ENCODE measurements around the gene ZNF750.

ZNF750 gene

DNA sequence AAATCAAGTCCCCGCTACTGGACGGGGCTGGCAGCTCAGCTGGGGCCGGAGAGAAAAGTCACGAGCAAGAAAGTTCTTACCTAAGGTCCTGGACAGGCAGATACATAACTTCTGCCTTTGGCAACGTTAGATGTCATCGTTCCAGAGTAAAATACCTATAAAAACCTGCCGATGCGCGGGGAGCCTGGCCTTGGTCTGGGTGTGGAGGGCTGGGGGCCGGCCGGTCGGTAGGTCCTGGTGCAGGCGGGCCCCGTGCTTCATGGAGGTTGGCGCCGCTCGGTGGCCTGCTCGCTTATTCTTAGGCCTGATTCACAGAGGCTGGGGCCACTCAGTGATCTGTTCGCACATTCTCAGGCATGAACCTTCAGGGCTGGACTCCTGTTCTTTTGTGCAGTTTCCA, 33.7 kb upstream of the ZNF750 start:
- in situ Hi-C loops (cut with HindIII; ENCODE audit: low sequenced_read_pairs): no loop called here

DNA sequence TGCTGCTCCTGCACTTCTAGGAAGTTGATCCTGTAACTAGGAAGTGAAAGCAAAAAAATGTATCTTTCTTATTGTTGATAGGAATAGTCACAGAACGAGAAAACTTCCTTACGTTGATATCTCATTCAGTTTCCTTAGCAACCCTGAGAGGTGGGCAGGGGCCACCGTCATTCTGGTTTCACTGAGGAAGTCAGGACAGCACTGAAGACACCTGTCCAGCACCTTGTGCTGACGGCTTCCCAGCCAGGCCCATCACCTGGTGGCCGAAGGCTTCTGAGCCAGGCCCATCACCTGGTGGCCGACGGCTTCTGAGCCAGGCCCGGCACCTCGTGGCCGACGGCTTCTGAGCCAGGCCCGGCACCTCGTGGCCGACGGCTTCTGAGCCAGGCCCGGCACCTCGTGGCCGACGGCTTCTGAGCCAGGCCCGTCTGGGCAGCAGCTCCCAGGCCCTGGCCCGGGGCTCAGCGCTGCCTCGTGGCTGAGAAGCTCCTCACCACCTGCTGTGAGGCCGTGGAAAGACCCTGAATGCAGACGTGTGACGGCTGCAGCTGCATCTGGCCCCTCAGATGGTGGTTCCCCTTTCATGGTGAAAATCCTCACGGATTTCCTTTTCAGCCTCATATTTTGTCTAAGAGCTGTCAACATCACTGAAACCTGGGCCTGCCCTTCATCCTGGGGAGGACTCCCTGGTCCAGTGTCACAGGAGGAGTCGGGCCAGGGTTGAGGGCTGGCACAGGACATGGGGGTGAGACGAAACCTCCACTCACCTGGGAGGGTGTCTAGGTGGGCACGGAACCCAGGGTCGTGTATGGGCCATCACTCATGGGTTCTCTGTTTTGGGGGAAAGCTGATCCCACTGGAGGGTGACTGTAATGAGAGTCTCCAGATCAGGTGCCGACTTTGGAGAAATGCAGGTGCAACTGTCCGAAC, 33.0 kb upstream of the ZNF750 start:
- in situ Hi-C loops (cut with HindIII; ENCODE audit: low sequenced_read_pairs): no loop called here

DNA sequence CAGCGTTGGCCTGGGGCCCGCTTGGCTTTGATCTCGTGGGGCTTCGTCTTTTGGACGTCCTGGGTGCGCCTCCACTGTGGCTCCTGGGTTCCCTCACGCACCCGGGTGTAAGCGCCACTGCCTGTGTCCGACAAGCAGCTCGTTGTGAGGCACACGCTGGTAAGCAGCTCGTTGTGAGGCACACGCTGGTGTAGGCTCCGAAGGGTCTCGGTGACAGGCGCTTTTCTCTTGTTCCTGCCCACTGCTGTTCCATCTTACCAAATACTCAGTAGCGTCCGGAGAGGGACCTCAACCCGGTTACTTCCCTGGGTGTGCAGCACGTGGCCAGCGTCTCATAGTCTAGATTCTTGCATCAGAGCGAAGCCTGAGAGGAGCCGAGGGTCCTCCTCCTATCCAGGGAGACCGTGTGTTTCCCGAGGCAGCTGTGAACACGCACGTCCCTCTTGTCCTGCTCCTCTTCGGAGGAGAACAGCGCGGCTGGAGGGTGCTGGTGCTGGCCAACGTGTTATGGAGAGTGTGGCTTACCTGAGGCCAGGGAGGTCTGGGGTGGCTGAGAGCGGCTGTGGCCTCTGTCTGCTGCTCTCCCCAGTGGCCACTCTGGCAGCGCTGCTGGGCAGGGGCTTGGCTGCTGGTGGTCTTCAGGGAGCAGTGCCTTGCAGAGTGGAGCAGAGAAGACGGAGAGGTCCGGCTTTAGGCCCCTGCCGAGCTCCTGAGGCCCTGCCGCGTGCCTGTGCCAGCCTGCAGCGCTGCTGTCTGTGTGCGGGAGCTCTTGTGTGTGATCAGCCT, 32.1 kb upstream of the ZNF750 start:
- in situ Hi-C loops (cut with HindIII; ENCODE audit: low sequenced_read_pairs): no loop called here

DNA sequence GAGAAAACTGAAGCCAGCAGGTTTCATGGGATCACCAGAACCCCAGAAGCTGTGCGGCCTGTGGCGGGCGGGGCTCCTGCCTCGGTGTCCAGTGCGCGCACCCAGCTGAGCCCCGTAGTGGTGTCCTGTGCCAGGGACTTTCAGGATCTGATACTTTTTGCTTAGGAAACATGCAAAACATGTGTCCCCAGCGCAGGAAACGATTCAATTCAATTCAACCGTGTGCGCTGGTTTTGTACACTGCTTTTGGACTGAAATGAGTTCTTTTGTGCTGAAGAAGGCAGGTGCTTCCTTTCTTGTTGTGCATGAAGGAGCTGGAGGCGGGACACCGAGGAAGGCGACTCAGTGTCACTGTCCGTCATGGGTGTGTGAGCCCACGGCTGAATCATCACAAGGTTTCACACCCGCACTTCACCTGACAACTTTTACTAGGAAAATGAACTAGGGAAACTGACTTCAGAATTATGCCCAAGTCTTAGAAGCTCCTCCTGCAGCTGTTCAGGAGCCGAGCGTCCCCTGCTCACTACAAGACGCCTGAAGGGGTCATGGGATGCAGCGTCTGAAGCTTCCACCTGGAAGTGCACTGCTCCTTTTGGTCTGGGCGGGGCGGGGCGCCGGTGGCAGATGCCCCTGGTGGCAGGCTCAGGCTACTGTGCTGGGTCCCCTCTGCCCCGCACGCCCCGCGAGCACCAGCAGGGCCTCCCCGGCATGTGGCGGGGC, 31.4 kb upstream of the ZNF750 start:
- in situ Hi-C loops (cut with HindIII; ENCODE audit: low sequenced_read_pairs): no loop called here

DNA sequence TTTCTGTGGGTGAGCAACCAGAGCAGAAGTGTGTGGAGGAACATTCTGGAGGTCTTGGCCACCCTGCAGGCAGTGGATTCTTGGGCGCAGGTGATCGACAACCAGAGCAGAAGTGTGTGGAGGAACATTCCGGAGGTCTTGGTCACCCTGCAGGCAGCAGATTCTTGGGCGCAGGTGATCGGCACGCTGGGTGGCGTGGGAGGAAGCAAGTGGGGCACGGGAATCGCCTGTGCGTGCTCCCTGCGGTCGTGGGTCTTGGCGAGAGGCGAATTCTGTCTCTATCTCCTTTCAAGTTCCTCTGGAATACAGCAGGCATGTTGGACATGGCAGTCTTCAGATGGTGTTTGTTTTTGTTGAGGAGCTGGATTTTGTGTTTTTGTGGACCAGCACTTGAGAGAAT, 30.7 kb upstream of the ZNF750 start:
- in situ Hi-C loops (cut with HindIII; ENCODE audit: low sequenced_read_pairs): no loop called here

DNA sequence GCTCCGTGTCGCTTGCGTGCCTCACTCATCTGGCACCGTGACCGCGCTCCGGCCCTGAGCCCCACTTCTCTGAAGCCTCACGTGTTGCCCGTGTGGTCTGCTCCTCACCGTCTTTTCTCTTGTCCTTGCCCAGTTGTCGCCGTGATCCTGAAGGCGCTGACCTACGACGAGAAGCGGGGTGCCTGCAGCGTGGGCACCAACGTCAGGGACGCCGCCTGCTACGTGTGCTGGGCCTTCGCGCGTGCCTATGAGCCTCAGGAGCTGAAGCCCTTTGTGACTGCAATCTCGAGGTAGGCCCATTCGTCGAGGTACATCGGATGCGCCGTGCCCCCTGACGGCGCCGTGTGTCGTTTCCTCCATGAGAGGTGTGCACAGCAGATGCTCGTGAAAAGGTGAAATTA, 30.3 kb upstream of the ZNF750 start:
- in situ Hi-C loops (cut with HindIII; ENCODE audit: low sequenced_read_pairs): no loop called here

DNA sequence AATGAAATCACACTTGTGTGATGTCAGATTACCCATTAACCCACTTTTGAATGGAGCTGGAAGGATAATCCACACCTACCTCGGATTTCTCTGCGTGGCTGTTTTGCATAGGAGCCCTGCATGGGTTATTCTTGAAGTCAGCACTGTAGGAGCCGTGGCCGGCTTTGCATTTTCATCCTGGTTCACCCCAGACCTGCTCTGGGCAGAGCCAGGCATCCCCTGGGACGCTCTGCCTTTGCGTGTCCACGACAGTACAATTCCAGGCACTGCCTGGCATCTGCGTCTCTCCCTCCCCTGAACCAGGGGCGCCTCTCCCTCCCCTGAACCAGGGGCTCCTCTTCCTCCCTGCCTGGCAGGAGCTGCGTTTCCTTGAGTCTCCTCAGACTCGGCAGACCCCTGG, 29.7 kb upstream of the ZNF750 start:
- in situ Hi-C loops (cut with HindIII; ENCODE audit: low sequenced_read_pairs): no loop called here

DNA sequence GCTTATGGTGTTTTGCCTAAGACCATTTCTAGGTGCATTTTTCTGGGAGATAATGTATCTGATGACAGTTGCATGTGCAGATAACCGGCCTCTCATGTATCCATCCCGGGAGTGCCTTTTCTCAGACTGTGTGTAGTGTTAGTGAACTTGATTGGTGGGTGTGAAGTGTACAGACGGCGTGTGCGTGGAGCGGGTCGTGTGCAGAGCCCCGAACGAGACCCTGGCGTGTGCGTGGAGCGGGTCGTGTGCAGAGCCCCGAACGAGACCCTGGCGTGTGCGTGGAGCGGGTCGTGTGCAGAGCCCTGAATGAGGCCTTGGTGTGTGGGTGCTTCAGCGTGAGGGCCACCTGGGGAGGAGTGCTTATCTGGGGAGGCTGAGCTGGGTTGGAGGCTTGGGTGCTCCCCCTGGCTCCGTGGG, 28.9 kb upstream of the ZNF750 start:
- in situ Hi-C loops (cut with HindIII; ENCODE audit: low sequenced_read_pairs): no loop called here

DNA sequence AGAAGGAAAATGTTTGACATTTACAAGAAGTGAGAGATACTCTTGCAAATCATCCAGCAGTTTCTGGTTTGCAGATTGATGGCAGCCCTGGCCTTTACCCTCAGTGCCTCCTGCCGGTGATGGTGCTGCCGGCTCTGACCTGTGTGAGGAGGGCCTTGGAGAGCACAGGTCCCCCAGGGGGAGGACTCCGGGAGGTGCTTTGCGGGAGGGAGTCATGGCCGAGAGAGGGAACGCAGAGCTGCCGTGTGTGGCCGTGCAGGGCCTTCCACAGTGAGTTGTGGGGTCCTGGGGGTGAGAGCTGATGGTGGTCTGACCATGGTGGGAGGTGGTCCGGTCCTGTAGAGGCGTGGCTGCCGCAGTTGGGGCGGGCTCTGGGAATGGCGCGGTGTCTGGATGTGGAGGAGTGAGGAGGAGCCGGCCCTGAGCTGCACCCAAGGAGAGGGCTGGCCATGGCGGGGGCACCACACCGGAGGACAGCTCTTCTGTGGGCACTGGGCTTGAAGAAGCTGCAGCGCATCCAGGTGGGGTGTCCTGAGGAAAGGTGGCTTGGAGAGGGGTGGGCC, 28.0 kb upstream of the ZNF750 start:
- in situ Hi-C loops (cut with HindIII; ENCODE audit: low sequenced_read_pairs): no loop called here

DNA sequence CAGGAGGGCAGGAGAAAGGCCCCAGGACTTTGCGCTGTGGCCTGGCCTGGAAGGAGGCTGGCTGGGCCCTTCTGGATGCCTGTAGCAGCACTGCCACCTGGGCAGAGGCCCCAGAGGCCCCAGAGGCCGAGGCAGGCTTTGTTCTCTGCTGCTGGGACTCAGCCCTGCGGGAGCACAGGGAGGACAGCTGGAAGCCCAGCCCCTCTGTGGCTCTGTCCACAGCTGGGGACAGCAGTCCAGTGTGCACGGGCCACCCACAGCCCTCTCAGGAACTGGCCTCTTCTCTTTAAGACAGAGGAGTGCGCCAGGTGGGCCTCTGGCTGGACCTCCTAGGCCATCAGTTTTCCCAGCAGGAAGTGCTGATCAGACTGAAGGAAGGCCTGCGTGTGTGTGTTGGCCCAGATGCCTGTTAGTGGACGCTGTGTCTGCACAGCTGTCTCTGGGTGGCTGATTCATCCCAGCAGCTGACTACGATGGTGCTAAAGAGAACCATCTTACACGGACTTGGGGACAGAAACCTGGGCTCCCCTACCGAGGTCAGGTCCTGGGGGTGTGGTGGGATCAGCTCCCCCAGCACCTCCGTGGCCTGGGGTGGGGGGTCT, 26.9 kb upstream of the ZNF750 start:
- in situ Hi-C loops (cut with HindIII; ENCODE audit: low sequenced_read_pairs): no loop called here

DNA sequence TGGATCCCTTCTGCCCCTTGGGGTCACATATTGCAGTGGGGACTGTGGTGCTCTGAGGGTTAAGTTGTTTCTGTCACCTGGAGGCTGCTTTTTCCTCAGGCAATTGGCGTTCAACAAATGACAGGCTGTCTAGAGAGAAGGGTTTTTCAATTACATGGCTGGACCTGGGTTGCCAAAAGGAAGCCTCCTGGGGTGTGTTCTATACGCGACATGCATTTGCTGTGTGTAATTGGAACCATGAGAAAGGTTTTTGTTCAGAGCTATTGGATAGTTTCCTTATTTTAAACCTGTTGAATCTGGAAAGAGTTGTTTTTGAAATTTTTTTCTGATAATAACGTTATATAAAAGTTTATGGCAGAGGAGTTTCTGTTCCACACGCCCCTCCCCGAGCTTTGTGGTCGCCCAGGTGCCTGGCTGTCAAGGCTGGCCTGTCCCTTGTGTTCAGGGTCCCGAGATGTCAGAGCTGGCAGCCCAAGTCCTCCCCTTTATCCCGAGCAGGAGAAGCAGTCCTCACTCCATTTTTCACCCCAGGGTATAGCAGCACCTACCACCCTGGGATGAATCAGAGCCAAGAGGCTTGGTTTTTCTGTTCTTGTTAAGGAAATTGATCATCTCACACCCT, 26.1 kb upstream of the ZNF750 start:
- in situ Hi-C loops (cut with HindIII; ENCODE audit: low sequenced_read_pairs): no loop called here

DNA sequence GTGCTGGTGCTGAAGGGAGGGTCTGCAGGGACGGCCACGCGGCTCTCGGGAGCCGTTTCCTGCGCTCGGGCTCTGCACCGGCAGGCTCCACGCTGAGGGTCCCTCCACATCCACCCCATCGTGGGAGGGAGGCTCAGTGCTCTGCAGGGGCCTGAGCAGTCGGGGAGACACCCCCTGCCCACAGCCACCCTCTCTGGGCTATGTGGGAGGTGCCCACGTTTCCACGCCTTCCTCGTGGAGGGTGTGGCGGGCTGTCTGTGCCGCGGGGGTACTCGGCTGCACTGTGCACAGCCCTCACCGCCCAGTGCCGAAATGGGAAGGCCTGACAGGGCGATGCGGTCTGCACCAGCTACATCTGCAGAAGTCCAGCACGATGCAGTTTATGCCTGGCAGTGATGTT, 25.5 kb upstream of the ZNF750 start:
- in situ Hi-C loops (cut with HindIII; ENCODE audit: low sequenced_read_pairs): no loop called here

DNA sequence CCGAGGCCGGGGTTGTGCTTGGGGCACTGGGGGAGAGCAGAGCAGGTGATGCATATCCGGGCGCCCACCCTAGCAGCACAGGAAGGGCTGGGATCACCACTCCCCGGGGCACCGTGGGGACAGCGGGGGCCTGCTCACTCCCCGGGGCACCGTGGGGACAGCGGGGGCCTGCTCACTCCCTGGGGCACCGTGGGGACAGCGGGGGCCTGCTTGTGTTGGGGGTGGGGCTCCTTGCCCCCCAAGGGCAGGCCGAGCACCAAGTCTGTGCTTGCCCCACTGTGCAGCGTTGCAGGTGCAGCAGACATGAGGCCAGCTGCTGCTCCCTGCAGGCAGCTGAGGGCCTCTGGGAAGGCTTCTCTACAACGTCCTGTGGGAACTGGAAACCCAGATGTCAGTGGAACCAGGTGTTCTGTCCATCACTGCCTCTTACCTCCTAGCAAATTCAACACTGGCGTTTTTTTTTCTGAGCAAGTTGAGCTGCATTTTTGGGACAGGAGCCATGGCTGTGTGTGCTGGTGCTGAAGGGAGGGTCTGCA, 25.0 kb upstream of the ZNF750 start:
- in situ Hi-C loops (cut with HindIII; ENCODE audit: low sequenced_read_pairs): no loop called here

DNA sequence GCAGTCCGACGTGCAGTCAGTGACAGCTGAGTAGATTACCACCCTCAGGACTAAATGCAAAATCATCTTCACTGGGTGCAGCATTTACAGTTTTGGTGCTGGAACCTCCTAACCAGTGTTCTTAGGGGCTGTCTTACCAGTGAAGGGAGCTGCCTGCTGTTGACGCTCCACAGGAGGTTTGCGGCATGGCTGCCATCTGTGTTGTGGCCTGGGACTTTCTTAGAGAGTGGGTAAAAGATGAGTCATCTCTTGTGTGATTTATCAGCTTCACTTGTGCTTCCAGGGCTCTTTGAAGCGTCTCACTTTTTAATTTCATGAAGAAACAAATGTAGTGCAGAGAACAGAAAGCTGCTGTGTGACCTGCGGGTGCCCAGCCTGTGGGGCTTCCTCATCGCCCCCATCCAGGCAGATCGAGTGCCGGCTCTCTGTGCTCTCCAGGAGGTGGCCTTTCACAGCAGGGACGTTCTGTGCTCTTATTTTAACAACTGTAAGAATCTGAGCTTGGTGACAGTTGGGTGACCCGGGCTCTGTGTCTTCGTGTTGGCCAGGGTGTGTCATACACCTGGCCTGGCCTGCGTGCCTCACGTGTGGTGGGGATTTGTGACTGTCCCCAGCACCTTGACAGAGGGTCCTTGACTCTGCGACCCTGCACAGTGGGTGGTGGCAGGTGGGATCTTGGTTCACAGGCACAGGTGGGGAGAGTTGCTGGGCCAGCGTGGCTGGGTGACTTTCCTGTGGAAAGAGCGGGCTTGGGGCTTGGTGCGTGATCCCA, 24.3 kb upstream of the ZNF750 start:
- in situ Hi-C loops (cut with HindIII; ENCODE audit: low sequenced_read_pairs): no loop called here

DNA sequence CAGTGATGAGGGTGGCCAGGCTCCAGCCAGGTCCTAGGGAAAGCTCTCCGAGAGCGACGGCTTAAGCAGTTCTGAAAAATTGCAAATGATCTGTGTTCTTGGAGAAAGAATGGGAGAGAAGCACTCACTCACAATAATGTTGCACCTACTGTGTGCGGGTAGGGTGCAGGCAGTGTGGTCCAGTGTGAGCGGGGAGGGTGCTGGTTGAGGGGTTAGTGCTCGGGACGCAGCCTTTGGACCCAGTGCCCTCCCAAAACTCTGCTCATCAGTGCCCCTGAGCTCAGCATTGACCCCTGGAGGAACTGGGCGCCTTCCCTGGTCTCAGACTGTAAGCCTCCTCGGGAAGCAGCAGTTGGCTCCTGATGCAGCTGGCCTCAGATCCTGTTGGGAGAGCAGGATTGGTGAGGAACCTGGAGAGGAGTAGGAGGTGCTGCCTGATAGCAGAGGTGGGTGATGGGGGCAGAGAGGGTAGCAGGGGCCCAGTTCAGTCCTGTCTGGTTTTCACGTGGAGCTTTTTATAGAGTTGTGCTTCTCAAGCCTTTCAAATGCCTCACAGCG, 23.6 kb upstream of the ZNF750 start:
- in situ Hi-C loops (cut with HindIII; ENCODE audit: low sequenced_read_pairs): no loop called here

DNA sequence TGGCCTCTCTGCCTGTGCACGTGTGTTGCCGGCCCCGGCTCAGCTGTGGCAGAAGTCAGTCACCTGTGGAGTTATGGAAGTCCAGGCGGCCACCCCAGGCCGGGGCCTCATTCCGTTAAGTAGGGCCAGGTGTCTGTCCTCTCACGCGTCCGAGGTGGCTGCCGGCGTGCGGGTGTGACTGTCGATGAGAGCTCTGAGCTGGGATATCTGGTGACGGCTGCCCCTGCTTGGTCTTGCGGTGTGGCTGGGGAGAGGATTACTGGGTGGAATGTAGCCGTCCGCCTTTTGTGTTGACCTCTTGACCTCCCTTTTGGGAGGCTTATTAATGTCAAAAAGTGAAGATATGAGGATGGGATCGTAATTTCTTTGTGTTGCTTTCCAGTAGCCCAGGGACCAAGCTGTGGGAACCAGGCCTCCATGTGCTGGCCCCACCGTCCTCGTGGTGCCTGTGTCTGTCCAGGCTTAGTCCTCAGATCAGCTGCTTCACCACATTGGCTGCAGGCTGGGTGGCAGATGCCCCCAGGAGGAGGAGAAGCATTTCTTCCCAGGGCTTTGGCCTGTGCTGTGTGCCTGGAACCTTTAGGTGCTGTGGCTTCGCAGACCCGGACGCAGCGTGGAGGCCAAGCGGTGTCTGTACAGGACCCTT, 23.0 kb upstream of the ZNF750 start:
- in situ Hi-C loops (cut with HindIII; ENCODE audit: low sequenced_read_pairs): no loop called here

DNA sequence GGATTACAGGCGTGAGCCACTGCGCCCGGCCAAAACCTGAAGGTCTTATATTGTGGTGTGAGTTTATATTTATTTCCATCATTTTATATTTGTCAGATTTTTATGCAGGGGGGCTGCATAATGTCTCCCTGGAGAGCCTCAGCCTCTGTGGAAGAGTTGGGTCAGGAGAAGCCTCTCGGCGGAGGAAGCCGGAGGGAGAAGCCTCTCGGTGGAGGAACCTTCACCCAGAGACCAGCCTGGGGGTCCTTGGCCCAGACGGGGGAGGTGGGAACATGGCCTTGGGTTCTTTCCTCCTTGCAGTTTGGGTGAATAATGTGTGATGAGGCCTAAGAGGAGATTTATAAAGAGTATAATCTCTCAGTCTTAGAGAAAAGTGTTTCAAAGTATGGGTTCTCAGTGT, 22.4 kb upstream of the ZNF750 start:
- in situ Hi-C loops (cut with HindIII; ENCODE audit: low sequenced_read_pairs): no loop called here

DNA sequence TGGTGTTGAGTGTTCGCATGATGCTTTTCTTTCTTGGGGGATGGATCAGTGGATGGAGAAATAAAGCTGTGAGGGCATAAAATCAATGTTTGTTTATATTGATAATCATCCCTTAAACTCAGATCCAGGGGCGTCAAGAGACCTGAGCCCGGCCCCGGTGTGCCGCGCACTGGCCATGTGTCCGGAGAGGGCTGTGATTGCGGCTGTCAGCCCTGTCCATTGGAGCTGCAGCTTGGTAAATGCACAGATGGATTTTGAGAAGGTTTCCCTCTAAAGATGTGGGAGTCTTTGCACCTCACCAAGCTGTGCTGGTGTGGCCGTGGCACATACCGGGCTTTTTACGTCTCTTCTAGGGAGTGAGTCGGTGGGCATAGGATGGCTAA, 21.6 kb upstream of the ZNF750 start:
- in situ Hi-C loops (cut with HindIII; ENCODE audit: low sequenced_read_pairs): no loop called here
